Upper lobe of left lung (tissue), 4 donors: ENCODE measurements around the gene AHRR.

Experiments
- CTCF ChIP-seq, 6 experiments: fragments of 450-650 bp in 4 of 6; fragments of 200-600 bp in 2 of 6; sonication (generic) in 2 of 6; IDR thresholded peaks; one replicate each; pipeline ENCODE4 v1.5.1; 2016 to 2019; ENCODE audit warnings: antibody characterized with exemption in 6 of 6
- EP300 ChIP-seq, 4 donors: sonication (generic); formaldehyde crosslinking; IDR thresholded peaks; one replicate each; pipeline ENCODE4 v1.5.1; 2017; ENCODE audit warnings: antibody characterized with exemption in 4 of 4, control low read depth in 2 of 4
- POLR2A ChIP-seq, 4 donors: fragments of 450-650 bp; IDR thresholded peaks; one replicate each; pipeline ENCODE4 v1.5.1; 2016 to 2017; ENCODE audit warnings: antibody characterized with exemption in 4 of 4, mild to moderate bottlenecking in 2 of 4
- POLR2AphosphoS5 ChIP-seq, 2 donors: sonication (generic); formaldehyde crosslinking; IDR thresholded peaks; one replicate each; pipeline ENCODE4 v1.5.1; 2017; ENCODE audit warnings: antibody characterized with exemption in 2 of 2

GRCh38 chr5:355379-355935, 33.9 kb downstream of the AHRR start:
- TF ChIP-seq POLR2A (IDR thresholded peaks at IDR 0.05) (no peak), POLR2AphosphoS5 (IDR thresholded peaks at IDR 0.05) (no peak), CTCF (IDR thresholded peaks at IDR 0.05) (no peak), EP300 (IDR thresholded peaks at IDR 0.05) (no peak)
